Transverse colon (tissue), 4 donors: ENCODE measurements around the gene ALPK3. TPM values are rescaled to one million over a fixed set of nuclear protein-coding genes. Genes with fewer than 3 reads are reported as not detected.

ENCODE experiments used
- DNase-seq: peaks from one replicate; pipeline ENCODE4 v3.0.0-alpha.2; 2019
- H3K27ac ChIP-seq, 4 donors: fragments of 200-600 bp; sonication (generic); 2 replicates each; pipeline ENCODE4 v1.5.1; 2016 to 2018; ENCODE audit warnings: inconsistent platforms in 4 of 4
- H3K27me3 ChIP-seq: fragments of 200-600 bp; sonication (generic); 2 replicates; pipeline ENCODE4 v1.5.1; 2017; ENCODE audit warnings: inconsistent platforms
- H3K36me3 ChIP-seq, 4 donors: fragments of 200-600 bp; sonication (generic); 2 replicates each; pipeline ENCODE4 v1.5.1; 2017 to 2019; ENCODE audit warnings: inconsistent platforms in 4 of 4
- H3K4me1 ChIP-seq, 4 donors: fragments of 200-600 bp; sonication (generic); 2 replicates each; pipeline ENCODE4 v1.5.1; 2017 to 2020; ENCODE audit warnings: inconsistent platforms in 4 of 4
- H3K4me3 ChIP-seq, 4 donors: fragments of 200-600 bp; sonication (generic); 1 replicate in 1 of 4; 2 replicates in 3 of 4; pipeline versions ENCODE4 v1.5.1 to v1.6.1; 2017 to 2019; ENCODE audit warnings: inconsistent platforms in 4 of 4
- H3K9me3 ChIP-seq, 2 donors: fragments of 200-600 bp; sonication (generic); 2 replicates each; pipeline ENCODE4 v1.5.1; 2017 to 2019; ENCODE audit warnings: inconsistent platforms in 2 of 2
- CTCF ChIP-seq, 5 experiments: fragments of 200-600 bp in 3 of 5; fragments of 450-650 bp in 2 of 5; sonication (generic) in 3 of 5; IDR thresholded peaks; 1 replicate in 2 of 5; 2 replicates in 3 of 5; pipeline ENCODE4 v1.5.1; 2016 to 2017; ENCODE audit warnings: antibody characterized with exemption in 5 of 5, inconsistent platforms in 3 of 5, mild to moderate bottlenecking in 2 of 5, moderate library complexity in 1 of 5
- EP300 ChIP-seq: sonication (generic); formaldehyde crosslinking; IDR thresholded peaks from one replicate; pipeline ENCODE4 v1.6.1; 2017; ENCODE audit warnings: antibody characterized with exemption, low read depth
- POLR2A ChIP-seq: fragments of 450-650 bp; IDR thresholded peaks from one replicate; pipeline ENCODE4 v1.6.1; 2016; ENCODE audit warnings: antibody characterized with exemption, mild to moderate bottlenecking, moderate library complexity
- POLR2AphosphoS5 ChIP-seq, 3 donors: sonication (generic); formaldehyde crosslinking; IDR thresholded peaks; one replicate each; pipeline ENCODE4 v1.6.1; 2016; ENCODE audit warnings: antibody characterized with exemption in 3 of 3
- WGBS, 2 donors: methylation state at CpG; one replicate each; pipeline ENCODE4 v1.1.5; 2018; ENCODE audit warnings: low coverage in 1 of 2; 5-methylcytosine and 5-hydroxymethylcytosine counted together
- in situ Hi-C, 4 donors: fragments of 200-750 bp; cut with MboI; loops; one replicate each; pipeline versions ENCODE4 v1.15.0 to v1.15.1; 2017; ENCODE audit warnings: low sequenced_read_pairs in 3 of 4, low pct_ligation_motif_present in 1 of 4, low pct_unique_long_range_greater_than_20kb in 1 of 4
- intact Hi-C: fragments of 100-400 bp; cut with DNase I; formaldehyde crosslinking; loops from one replicate; pipeline ENCODE4 v1.15.1; 2023; ENCODE audit warnings: low total_unique reads
- total RNA-seq, 4 donors: library from RNA; depleted of rRNA; stranded (reverse); fragments of >200 nt; gene quantifications; one replicate each; pipeline ENCODE4 v1.1.0, GENCODE V29; 2016

Gene ALPK3
- total RNA-seq, 4 donors from 2014 or later: 1.1 to 4.6 (median 2.8) TPM

DNA sequence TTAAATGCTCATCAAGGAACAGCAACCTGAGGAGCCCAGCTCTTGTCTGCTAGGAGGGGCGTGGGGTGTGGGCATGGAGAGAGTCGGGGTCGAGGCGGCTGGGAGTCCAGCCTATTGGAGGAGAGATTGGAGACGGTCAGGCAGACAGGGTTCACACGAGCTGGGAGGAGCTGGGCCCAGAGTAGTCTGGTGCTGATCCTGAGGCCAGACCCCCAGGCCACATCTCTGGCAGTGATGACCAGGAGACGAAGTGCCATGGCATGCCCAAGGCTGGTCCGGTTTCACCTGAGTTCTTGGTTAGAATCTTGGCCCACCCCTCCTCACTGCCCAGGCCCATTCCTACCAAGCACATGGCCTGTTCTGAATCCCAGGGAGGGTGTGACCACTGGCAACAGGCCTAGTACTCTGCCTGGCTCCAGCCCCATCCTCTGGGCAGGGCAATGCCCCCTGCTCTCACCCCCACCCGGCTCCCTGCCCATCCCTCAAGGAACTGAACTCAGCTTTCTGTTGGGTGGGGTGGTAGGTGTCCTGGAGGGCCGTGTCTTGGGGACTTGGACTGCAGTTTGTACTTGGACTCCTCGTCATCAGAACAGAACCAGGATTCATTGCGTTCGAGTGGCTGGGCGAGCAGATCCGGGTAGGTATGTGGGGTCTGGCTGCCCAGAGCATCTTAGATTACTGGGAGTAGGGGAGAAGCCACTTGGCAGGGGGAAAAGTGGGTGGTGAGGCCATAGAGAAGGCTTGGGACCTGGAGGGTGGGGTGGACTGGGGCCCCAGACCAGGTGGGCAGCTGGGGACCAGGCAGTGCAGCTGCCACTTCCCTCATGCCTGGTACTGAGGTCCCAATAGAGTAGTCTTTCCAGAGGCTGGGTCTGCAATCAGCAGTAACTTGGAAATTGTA lies 88.1 kb downstream of the ALPK3 start:
- intact Hi-C loops (no loop called here), in situ Hi-C loops (loop anchor here in 1 of 4 donors (25.0 kb wide), 1 partner anchor 318 kb away; no protein-coding TSS in a partner anchor)
- no peak overlapping the region for H3K27ac ChIP-seq
- no peak for DNase-seq
- no peak overlapping the region for H3K4me3 ChIP-seq
- H3K36me3 ChIP-seq: no peaks in the 10 kb centered on the region
- no peaks in the 10 kb centered on the region for H3K9me3 ChIP-seq
- TF ChIP-seq EP300 (no peak), POLR2A (no peak), POLR2AphosphoS5 (IDR thresholded peaks at IDR 0.05) (no peak), CTCF (IDR thresholded peaks at IDR 0.05) (no peak)
- peaks cover 0 to 4% (median 0%) of the 10 kb centered on the region in 4 donors for H3K4me1 ChIP-seq
- WGBS, 2 donors: 84% methylated on average over 12 of the region's 15 CpGs; no CpG with 5 or more reads in 1 of the 2 donors
- H3K27me3 ChIP-seq: no peaks in the 10 kb centered on the region

GRCh38 chr15:84907731-84908130 lies 90.6 kb downstream of the ALPK3 start:
- no peaks in the 10 kb centered on the region for H3K36me3 ChIP-seq
- peaks cover 10 to 21% (median 15%) of the 10 kb centered on the region in 4 donors for H3K4me1 ChIP-seq
- no peak for TF ChIP-seq POLR2A
- in situ Hi-C loops (loop anchor here in 1 of 4 donors (25.0 kb wide), 1 partner anchor 320 kb away; no protein-coding TSS in a partner anchor), intact Hi-C loops (no loop called here)
- H3K4me3 ChIP-seq: no peak overlapping the region
- no peak for DNase-seq
- H3K27me3 ChIP-seq: no peaks in the 10 kb centered on the region
- no peak overlapping the region for H3K27ac ChIP-seq
- 84 to 100% methylated on average over 2 to 4 of the region's 4 CpGs for WGBS, 2 donors
- no peaks in the 10 kb centered on the region for H3K9me3 ChIP-seq

GRCh38 chr15:84908564-84908963 lies 91.4 kb downstream of the ALPK3 start:
- H3K27me3 ChIP-seq: no peaks in the 10 kb centered on the region
- in situ Hi-C loops (loop anchor here in 1 of 4 donors (25.0 kb wide), 1 partner anchor 321 kb away; no protein-coding TSS in a partner anchor), intact Hi-C loops (no loop called here)
- TF ChIP-seq CTCF (IDR thresholded peaks at IDR 0.05) (no peak), POLR2A (no peak), POLR2AphosphoS5 (IDR thresholded peaks at IDR 0.05) (no peak), EP300 (no peak)
- no peak for DNase-seq
- WGBS, 2 donors: 65 to 80% methylated on average over 1 to 13 of the region's 13 CpGs
- no peaks in the 10 kb centered on the region for H3K9me3 ChIP-seq
- H3K4me3 ChIP-seq: no peak overlapping the region
- no peak overlapping the region for H3K27ac ChIP-seq
- peaks cover 15 to 26% (median 16%) of the 10 kb centered on the region in 4 donors for H3K4me1 ChIP-seq
- H3K36me3 ChIP-seq: no peaks in the 10 kb centered on the region

DNA sequence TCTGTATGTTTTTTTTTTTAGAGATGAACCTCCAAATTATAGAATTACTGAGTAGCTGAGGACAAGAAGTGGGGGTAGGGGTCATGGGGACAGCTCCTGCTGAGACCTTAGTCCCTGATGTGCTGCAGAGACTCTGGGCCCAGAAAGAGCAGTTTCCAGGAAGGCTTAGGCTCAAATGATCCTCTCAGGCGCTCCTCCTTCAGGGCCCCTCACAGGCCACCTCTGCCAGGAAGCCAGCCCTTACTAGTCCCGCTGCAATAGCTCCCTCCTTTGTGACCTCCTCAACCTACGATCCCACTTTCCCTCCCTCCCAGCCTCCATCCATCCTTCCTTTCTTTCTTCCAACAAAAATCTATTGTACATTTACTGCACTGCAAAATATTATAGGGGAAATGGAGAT lies 91.9 kb downstream of the ALPK3 start:
- Histone ChIP-seq H3K4me1 (peaks cover 15 to 26% (median 16%) of the 10 kb centered on the region in 4 donors), H3K36me3 (no peaks in the 10 kb centered on the region), H3K27me3 (no peaks in the 10 kb centered on the region), H3K9me3 (no peaks in the 10 kb centered on the region), H3K4me3 (no peak overlapping the region), H3K27ac (no peak overlapping the region)
- WGBS, 2 donors: 89 to 91% methylated on average over 3 of the region's 3 CpGs
- no peak for TF ChIP-seq POLR2AphosphoS5 (IDR thresholded peaks at IDR 0.05)
- no peak for TF ChIP-seq CTCF (IDR thresholded peaks at IDR 0.05)
- TF ChIP-seq POLR2A: no peak
- TF ChIP-seq EP300: no peak
- no peak for DNase-seq
- in situ Hi-C loops: loop anchor here in 1 of 4 donors (25.0 kb wide), 1 partner anchor 322 kb away; no protein-coding TSS in a partner anchor
- intact Hi-C loops: no loop called here
